BE2C (cell line): ENCODE results near the gene KDM2B.

Source experiments
- DNase-seq: peaks from one replicate; pipeline ENCODE4 v3.0.0-alpha.2; 2020
- H3K27me3 ChIP-seq: fragments of 250-450 bp; sonication (Bioruptor Pico); 2 replicates; pipeline ENCODE4 v1.5.1; 2020; ENCODE audit warnings: mild to moderate bottlenecking
- H3K36me3 ChIP-seq: fragments of 250-450 bp; sonication (Bioruptor Pico); 2 replicates; pipeline ENCODE4 v1.5.1; 2020; ENCODE audit warnings: mild to moderate bottlenecking
- H3K4me1 ChIP-seq: fragments of 250-450 bp; sonication (Bioruptor Pico); 2 replicates; pipeline ENCODE4 v1.5.1; 2020
- H3K4me3 ChIP-seq: 2 replicates; pipeline ENCODE4 v1.5.1; 2011; ENCODE audit warnings: low read depth, low read length
- H3K9me3 ChIP-seq: fragments of 250-450 bp; sonication (Bioruptor Pico); 2 replicates; pipeline ENCODE4 v1.5.1; 2020
- TF ChIP-seq, protein P1 (sequence below): IDR thresholded peaks from 2 replicates; pipeline ENCODE4 v1.5.1; 2012; ENCODE audit warnings: mild to moderate bottlenecking, low read depth, low read length

Gene KDM2B

DNA sequence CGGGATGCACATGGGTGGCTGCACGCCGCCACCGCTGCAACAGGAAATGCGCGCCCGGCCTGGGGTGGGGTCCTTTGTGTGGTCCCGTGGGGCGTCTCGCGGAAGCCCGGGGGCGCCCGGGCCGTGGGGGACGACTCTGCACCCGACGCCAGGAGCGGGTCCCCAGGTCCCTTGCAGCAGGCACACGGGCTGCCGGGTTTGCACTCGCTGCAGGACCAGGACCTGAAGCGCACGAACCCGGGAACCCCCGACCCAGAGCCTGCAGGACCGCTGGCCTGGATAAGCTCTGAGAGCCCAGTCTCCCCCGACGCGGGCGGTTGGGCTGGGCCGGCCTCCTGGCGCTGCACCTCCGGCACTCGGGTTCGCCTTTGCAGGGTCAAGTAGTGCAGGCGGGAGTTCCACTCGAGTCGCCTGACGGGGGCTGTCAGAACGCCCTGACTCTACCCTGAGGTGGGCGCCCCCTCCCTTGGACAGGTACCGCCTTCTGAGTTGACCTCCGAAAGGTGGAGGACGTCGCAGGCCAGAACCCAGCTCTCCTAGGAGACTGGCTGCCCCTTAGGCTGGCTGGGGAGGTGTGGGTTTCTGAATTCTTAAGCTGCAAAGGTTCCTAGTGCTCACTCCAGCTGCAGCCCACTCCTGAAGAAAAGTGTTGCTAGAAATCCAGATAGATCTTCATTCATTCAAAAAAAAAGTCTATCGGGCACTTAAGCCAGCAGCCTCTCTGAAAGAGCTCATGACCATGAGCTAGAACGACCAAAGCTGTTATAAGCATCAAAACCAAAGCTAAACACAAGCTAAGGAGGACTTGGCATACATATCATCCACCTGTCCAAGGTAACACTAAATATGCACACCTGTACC lies 113.0 kb downstream of the KDM2B start:
- TF ChIP-seq, protein P1, sequence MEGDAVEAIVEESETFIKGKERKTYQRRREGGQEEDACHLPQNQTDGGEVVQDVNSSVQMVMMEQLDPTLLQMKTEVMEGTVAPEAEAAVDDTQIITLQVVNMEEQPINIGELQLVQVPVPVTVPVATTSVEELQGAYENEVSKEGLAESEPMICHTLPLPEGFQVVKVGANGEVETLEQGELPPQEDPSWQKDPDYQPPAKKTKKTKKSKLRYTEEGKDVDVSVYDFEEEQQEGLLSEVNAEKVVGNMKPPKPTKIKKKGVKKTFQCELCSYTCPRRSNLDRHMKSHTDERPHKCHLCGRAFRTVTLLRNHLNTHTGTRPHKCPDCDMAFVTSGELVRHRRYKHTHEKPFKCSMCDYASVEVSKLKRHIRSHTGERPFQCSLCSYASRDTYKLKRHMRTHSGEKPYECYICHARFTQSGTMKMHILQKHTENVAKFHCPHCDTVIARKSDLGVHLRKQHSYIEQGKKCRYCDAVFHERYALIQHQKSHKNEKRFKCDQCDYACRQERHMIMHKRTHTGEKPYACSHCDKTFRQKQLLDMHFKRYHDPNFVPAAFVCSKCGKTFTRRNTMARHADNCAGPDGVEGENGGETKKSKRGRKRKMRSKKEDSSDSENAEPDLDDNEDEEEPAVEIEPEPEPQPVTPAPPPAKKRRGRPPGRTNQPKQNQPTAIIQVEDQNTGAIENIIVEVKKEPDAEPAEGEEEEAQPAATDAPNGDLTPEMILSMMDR, result no peak
- H3K9me3 ChIP-seq, result no peaks in the 10 kb centered on the region
- H3K36me3 ChIP-seq, result no peaks in the 10 kb centered on the region; the same call in 1 of the 2 replicates
- no peak for DNase-seq
- peaks cover 4% of the 10 kb centered on the region; the same call in 1 of the 2 replicates for H3K4me1 ChIP-seq
- no peaks in the 10 kb centered on the region for H3K27me3 ChIP-seq
- H3K4me3 ChIP-seq, result peak overlapping the region; percentile 70

DNA sequence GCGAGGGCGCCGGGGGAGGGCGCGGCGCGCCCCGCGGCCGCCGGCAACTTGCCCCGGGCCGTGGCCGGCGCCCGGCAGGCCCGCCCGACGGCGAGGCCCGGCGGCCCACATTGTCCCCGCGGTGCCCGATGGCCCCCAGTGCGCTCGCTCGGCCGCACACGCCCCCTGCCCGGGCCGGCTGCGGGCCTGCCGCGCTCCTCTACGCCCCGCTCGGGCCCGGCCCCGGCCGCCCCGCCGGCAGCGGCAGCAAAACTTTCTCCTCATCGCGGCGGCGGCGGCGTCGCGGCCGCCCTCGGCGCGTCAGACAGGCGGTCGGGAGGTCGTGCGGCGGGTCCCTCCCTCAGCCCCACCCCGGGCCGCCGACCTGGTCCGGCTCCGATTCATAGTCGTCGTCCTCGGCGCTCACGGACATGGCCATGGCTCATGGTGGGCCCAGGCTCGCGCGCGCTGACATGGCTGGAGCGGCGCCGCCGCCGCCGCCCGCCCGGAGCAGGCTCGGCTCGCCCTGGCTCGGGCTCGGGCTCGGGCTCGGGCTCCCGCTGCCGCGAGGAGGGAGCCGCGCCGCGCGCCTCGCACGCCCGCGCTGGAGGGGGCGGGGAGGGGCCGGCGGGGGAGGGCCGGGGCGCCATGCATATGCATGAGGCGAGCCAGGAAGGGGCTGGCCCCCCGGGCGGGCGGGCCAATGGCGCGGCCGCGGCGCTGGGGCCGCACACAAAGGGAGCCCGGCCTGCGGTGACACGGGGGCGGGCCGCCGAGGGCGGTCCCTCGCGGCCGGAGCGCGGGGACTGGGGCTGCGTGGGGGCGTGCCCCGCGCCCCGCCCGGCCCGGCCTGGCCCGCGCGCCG lies 113.8 kb downstream of the KDM2B start:
- TF ChIP-seq, protein P1, result no peak
- DNase-seq, result peak; percentile 97
- no peaks in the 10 kb centered on the region for H3K27me3 ChIP-seq
- H3K9me3 ChIP-seq, result no peaks in the 10 kb centered on the region
- H3K4me3 ChIP-seq, result peak overlapping the region; percentile 74
- H3K4me1 ChIP-seq, result peaks cover 4% of the 10 kb centered on the region; the same call in 1 of the 2 replicates
- H3K36me3 ChIP-seq, result no peaks in the 10 kb centered on the region; the same call in 1 of the 2 replicates

DNA sequence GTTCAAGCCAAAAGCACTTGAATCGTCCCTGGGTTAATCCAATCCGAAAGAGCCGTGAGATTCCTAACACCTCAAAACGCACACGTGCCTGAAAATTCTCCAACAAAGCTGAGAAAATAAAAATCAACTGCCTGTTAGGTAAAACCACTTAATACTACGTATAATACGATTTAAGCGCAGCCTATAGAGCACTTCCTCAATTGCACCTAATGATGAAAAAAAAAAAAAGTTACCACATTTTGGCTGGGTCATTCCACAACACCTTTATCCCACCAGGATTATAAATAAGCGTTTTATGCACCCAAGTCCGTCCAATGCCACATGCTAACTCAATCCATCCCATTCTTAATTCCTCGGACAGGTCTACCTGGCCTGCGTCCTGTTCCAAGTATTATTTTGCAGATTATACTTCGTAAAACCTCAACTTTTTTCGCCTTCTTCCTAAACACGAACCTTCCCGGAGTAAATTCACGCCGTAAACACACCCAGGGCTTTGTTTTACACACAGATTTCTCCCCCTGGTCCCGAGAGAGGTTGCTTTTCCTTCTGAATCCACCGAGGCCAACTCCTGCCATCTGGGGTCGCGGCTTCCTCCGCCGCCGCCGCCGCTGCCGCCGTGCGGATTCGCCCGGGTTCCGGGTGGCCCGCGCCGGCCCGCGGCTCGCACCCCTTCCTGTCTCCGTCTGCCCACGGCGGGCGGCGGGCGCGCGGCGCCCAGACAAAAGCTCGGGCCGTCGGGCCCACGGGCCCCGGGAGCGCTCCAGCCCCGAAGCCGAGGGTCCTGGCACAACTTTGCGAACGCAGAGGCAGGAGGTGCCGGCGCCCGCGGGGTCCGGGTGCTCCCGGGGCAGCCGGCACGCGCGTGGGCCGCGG lies 114.7 kb downstream of the KDM2B start:
- peak; percentile 38 for DNase-seq
- H3K27me3 ChIP-seq, result no peaks in the 10 kb centered on the region
- H3K36me3 ChIP-seq, result no peaks in the 10 kb centered on the region; the same call in 1 of the 2 replicates
- no peaks in the 10 kb centered on the region for H3K9me3 ChIP-seq
- H3K4me1 ChIP-seq, result peaks cover 4% of the 10 kb centered on the region; the same call in 1 of the 2 replicates
- TF ChIP-seq, protein P1, result no peak
- H3K4me3 ChIP-seq, result peak overlapping the region; percentile 74

DNA sequence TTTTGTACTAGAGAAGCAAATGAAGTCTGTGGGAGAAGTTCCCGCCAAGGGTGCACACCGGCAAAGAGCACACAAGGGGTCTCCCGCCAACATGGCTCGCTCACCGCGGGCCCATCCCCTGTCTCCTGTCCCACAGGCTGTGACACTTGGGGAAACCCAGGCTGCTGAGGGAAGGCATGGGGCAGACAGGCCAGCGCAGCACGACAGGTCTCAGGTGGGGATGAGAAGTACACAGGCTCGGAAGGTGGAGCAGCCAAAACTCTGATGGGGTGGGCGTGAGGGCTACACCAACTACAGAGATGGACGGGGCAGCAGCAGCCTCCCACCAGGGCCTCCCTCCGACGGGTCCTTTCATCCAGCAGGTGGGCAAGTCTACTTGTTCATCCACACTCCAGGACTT lies 116.5 kb downstream of the KDM2B start:
- no peak for DNase-seq
- Histone ChIP-seq H3K36me3 (no peaks in the 10 kb centered on the region; the same call in 1 of the 2 replicates), H3K4me1 (peaks cover 4% of the 10 kb centered on the region; the same call in 1 of the 2 replicates), H3K4me3 (no peak overlapping the region), H3K9me3 (no peaks in the 10 kb centered on the region), H3K27me3 (no peaks in the 10 kb centered on the region)
- TF ChIP-seq, protein P1, result no peak

DNA sequence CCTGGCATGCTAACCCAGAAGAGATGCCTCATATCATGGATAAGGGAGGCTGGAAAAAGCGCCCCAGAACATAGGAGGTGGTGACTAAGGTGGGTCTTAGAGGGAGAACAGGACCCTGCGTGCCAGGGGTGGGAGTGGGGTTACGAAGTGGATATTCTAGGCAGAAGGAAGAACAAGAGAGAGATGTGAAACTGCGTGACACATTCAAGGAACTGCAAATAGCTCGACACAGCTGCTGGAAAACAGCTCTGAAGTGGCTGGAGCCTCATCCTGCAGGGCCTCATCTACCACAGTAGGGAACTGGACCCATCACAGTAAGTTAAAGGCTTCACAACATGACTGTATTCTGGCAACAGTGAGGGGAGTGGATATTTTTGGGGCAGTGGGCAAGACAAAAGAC lies 119.8 kb downstream of the KDM2B start:
- Histone ChIP-seq H3K4me3 (no peak overlapping the region), H3K36me3 (no peaks in the 10 kb centered on the region; the same call in 1 of the 2 replicates), H3K9me3 (no peaks in the 10 kb centered on the region), H3K27me3 (no peaks in the 10 kb centered on the region), H3K4me1 (peaks cover 4% of the 10 kb centered on the region; the same call in 1 of the 2 replicates)
- TF ChIP-seq, protein P1, result no peak
- no peak for DNase-seq
